WTC11 (cell line): ENCODE results near the gene AJM1.

Experiments
- ATF6 ChIP-seq: sonication (generic); formaldehyde crosslinking; IDR thresholded peaks from 2 replicates; pipeline ENCODE4 v1.8.1; 2023; ENCODE audit warnings: mild to moderate bottlenecking, missing genetic modification reagents
- CBFB ChIP-seq: sonication (generic); formaldehyde crosslinking; IDR thresholded peaks from 2 replicates; pipeline ENCODE4 v1.8.1; 2022; ENCODE audit warnings: mild to moderate bottlenecking, low read depth, missing genetic modification reagents
- CTCF ChIP-seq: fragments of 200-600 bp; IDR thresholded peaks from 2 replicates; pipeline ENCODE4 v1.8.0; 2022; ENCODE audit warnings: antibody characterized with exemption
- E2F4 ChIP-seq: sonication (generic); formaldehyde crosslinking; IDR thresholded peaks from 2 replicates; pipeline ENCODE4 v1.8.1; 2022; ENCODE audit warnings: low read depth, mild to moderate bottlenecking, moderate library complexity, missing genetic modification reagents, borderline replicate concordance
- FOXK1 ChIP-seq: sonication (generic); formaldehyde crosslinking; IDR thresholded peaks from 2 replicates; pipeline ENCODE4 v1.8.0; 2022; ENCODE audit warnings: mild to moderate bottlenecking, moderate library complexity, missing genetic modification reagents
- MAX ChIP-seq: sonication (generic); formaldehyde crosslinking; IDR thresholded peaks from 2 replicates; pipeline ENCODE4 v1.8.0; 2022; ENCODE audit warnings: mild to moderate bottlenecking, missing genetic modification reagents
- NR2C2 ChIP-seq: sonication (generic); formaldehyde crosslinking; IDR thresholded peaks from 2 replicates; pipeline ENCODE4 v1.8.0; 2022; ENCODE audit warnings: mild to moderate bottlenecking, missing genetic modification reagents
- SP1 ChIP-seq: sonication (generic); formaldehyde crosslinking; conservative IDR thresholded peaks from 2 replicates; pipeline ENCODE4 v1.8.1; 2022; ENCODE audit warnings: missing genetic modification reagents
- ZNF232 ChIP-seq: sonication (generic); formaldehyde crosslinking; IDR thresholded peaks from 2 replicates; pipeline ENCODE4 v1.8.0; 2022; ENCODE audit warnings: mild to moderate bottlenecking, missing genetic modification reagents
- ZNF263 ChIP-seq: sonication (generic); formaldehyde crosslinking; IDR thresholded peaks from 2 replicates; pipeline ENCODE4 v1.8.1; 2022; ENCODE audit warnings: low read depth, mild to moderate bottlenecking, moderate library complexity, missing genetic modification reagents

- no peak for TF ChIP-seq CTCF
- TF ChIP-seq SP1 = no peak
- TF ChIP-seq ATF6 (CRISPR knock-in tag) = no peak
- no peak for TF ChIP-seq NR2C2 (CRISPR knock-in tag)
- TF ChIP-seq CBFB (CRISPR knock-in tag) = no peak
- TF ChIP-seq ZNF232 (CRISPR knock-in tag) = no peak
- TF ChIP-seq E2F4 (CRISPR knock-in tag) = no peak
- no peak for TF ChIP-seq FOXK1
- TF ChIP-seq ZNF263 (CRISPR knock-in tag) = no peak
- TF ChIP-seq MAX = no peak
These were observed 47.6 kb downstream of the AJM1 start for GRCh38 chr9:136889858-136890257.
